Measurements from ENCODE around the gene TRAFD1. TPM values are rescaled to one million over a fixed set of nuclear protein-coding genes. Genes with fewer than 3 reads are reported as not detected.

Gene TRAFD1
- total RNA-seq, 4 donors from 2014 or later = 8.9 to 17.7 (median 14.5) TPM

DNA sequence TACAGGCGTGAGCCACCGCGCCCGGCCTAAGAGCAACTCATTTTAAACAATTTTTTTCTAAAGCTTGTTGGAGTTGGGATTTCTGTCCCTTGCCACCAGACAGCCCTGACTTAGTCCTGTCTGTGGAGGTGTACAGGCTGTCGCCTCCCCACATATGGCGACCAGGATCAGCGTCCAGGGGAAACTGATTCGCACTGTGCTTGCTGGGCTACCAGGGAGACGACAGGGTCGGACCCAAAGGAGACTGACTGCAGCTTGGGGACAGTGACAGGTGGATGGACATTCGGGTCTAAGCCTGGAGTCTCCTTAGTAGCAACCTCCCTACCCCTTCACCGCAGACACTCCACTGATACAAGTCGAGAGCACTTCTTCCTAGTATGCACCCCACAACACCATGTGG, 40.3 kb downstream of the TRAFD1 start:
- intact Hi-C loops (cut with DNase I; ENCODE audit: low total_unique reads) = no loop called here
- no peaks in the 10 kb centered on the region for H3K4me1 ChIP-seq
- H3K27ac ChIP-seq = no peak overlapping the region
- no peaks in the 10 kb centered on the region for H3K9me3 ChIP-seq
- ATAC-seq = no peak
- in situ Hi-C loops (cut with MboI; ENCODE audit: low sequenced_read_pairs in 4 of 4) = no loop called here
- H3K4me3 ChIP-seq = no peak overlapping the region
- peak in 1 of 2 donors; percentile 5 for DNase-seq
- H3K27me3 ChIP-seq = no peaks in the 10 kb centered on the region
- TF ChIP-seq POLR2A (IDR thresholded peaks at IDR 0.05) = no peak
- no peak for TF ChIP-seq CTCF (IDR thresholded peaks at IDR 0.05 in 4 of 5, conservative IDR thresholded peaks at IDR 0.05 in 1 of 5)
- peaks cover 0 to 58% of the 10 kb centered on the region in 2 donors for H3K36me3 ChIP-seq

DNA sequence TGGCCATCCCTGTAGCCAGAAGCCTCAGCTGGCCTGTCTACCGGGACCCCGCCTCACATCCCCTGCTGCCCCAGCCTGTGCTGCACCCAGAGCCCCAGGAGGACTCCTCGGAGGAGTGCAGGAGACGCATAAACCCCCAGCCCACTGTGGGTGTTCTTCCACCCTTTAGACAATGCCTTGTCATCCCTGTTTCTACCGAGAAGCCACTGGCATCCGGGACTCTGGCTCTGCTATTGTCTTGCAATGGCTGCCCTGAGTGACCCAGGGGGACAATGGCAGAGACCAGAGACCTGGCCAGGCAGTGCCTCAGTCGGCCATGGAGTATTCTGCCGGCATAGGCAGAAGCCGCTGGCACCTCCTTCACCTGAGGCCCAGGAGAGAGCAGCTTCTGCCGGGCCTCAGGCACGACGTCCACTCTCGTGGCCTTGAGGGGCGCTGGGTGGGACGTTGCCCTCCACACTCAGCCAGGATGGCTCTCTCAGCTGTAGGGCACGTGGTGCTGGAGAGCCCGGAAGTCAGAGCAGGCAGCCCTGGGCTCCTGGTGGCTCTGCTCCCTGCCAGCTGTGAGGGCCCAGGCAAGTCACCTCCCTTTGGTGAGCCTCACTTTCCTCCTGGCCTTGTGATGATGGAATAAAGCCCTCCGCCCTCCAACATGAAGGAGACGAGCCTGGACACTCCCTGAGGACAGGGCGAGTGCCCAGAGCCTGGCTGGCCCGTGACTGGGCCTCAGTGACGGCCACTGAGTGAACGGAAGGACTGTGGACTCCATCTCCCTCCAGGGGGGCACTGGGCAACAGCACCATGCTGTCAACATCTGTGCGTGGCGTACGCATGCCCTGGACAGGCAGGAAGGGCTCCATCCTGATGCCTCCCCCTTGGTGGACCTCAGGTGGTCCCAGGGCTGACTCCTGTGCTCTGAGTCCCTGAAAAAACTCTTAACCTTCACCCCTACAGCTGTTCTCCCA, 41.0 kb downstream of the TRAFD1 start:
- Histone ChIP-seq H3K4me3 (no peak overlapping the region), H3K27me3 (no peaks in the 10 kb centered on the region), H3K36me3 (peaks cover 0 to 58% of the 10 kb centered on the region in 2 donors), H3K4me1 (no peaks in the 10 kb centered on the region), H3K27ac (no peak overlapping the region), H3K9me3 (no peaks in the 10 kb centered on the region)
- in situ Hi-C loops (cut with MboI; ENCODE audit: low sequenced_read_pairs in 4 of 4) = no loop called here
- no peak for ATAC-seq
- DNase-seq = peak in 1 of 2 donors; percentile 1
- no peak for TF ChIP-seq POLR2A (IDR thresholded peaks at IDR 0.05)
- TF ChIP-seq CTCF (IDR thresholded peaks at IDR 0.05 in 4 of 5, conservative IDR thresholded peaks at IDR 0.05 in 1 of 5) = no peak
- intact Hi-C loops (cut with DNase I; ENCODE audit: low total_unique reads) = no loop called here

GRCh38 chr12:112167031-112167461, 41.7 kb downstream of the TRAFD1 start:
- H3K4me1 ChIP-seq = no peaks in the 10 kb centered on the region
- no peaks in the 10 kb centered on the region for H3K9me3 ChIP-seq
- in situ Hi-C loops (cut with MboI; ENCODE audit: low sequenced_read_pairs in 4 of 4) (no loop called here), intact Hi-C loops (cut with DNase I; ENCODE audit: low total_unique reads) (no loop called here)
- H3K27ac ChIP-seq = no peak overlapping the region
- H3K27me3 ChIP-seq = no peaks in the 10 kb centered on the region
- H3K36me3 ChIP-seq = peaks cover 0 to 58% of the 10 kb centered on the region in 2 donors
- DNase-seq (no peak), ATAC-seq (no peak)
- no peak overlapping the region for H3K4me3 ChIP-seq
- TF ChIP-seq CTCF (IDR thresholded peaks at IDR 0.05 in 4 of 5, conservative IDR thresholded peaks at IDR 0.05 in 1 of 5) (no peak), POLR2A (IDR thresholded peaks at IDR 0.05) (no peak)

- intact Hi-C loops (cut with DNase I; ENCODE audit: low total_unique reads) = no loop called here
- in situ Hi-C loops (cut with MboI; ENCODE audit: low sequenced_read_pairs in 4 of 4) = no loop called here
- no peaks in the 10 kb centered on the region for H3K27me3 ChIP-seq
- H3K9me3 ChIP-seq = no peaks in the 10 kb centered on the region
- H3K36me3 ChIP-seq = peaks cover 0 to 58% of the 10 kb centered on the region in 2 donors
- H3K4me1 ChIP-seq = no peaks in the 10 kb centered on the region
- TF ChIP-seq CTCF (IDR thresholded peaks at IDR 0.05 in 4 of 5, conservative IDR thresholded peaks at IDR 0.05 in 1 of 5) = no peak
- no peak for TF ChIP-seq POLR2A (IDR thresholded peaks at IDR 0.05)
- ATAC-seq (no peak), DNase-seq (no peak)
- no peak overlapping the region for H3K4me3 ChIP-seq
- no peak overlapping the region for H3K27ac ChIP-seq
Observed at GRCh38 chr12:112167718-112168525, 42.6 kb downstream of the TRAFD1 start.
